HS-27A (cell line): Measurements from ENCODE around the gene SIRT7.
"Not testable (repeated sequence)": the region's sequence is repeated elsewhere in the genome, so short reads cannot be mapped to it uniquely, and the experiment has no call there.

Experiments
- DNase-seq: peaks from one replicate; pipeline ENCODE4 v3.0.0-alpha.2; 2012; ENCODE audit warnings: low read depth, missing footprints

Gene SIRT7

DNA sequence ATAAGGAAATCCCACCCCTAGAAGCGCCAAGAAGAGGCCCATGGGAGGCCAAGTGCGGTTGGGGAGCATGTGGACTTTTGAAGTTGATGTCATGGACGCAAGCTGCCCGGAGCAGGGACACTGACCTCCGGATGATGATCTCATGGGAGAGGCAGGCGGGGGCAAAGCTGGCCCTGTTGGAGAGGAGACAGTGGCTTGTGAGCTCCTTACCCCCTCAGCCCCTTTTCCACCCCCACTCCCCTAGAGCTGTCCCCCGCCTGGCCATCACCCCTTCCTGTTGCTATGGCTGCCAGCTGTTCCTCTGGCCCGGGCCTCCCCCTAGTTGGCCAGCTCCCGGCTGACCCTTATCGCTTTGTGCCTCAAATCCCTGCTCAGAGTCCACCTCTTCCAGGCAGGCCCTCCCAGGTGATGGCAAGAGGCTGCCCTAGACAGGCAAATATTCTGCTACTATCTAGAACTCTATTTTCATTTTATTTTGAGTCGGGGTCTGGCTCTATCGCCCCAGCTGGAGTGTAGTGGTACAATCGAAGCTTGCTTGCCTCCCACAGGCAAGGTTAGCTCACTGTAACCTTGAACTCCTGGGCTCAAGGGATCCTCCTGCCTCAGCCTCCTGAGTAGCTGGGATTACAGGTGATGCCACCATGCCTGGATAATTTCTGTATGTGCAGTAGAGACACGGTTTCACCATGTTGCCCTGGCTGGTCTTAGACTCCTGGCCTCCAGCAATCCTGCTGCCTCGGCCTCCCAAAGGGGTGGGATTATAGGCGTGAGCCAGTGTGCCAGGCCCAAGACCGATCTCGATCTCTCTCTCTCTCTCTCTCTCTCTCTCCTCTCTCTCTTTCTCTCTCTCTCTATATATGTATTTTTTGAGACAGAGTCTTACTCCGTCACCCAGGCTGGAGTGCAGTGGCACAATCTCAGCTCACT, 36.4 kb upstream of the SIRT7 start:
- DNase-seq = no peak

DNA sequence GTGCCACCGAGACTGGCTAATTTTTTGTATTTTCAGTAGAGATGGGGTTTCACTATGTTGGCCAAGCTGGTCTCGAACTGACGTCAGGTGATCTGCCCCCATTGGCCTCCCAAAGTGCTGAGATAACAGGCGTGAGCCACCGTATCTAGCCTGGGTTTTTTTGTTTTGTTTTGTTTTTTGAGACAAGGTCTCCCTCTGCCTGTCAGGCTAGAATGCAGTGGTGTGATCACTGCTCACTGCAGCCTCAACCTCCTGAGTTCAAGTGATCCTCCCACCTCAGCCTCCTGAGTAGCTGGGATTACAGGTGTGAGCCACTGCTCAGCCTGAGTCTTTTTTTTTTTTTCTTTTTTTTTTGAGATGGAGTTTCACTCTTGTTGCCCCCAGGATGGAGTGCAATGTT, 35.5 kb upstream of the SIRT7 start:
- DNase-seq = not testable (repeated sequence)

DNA sequence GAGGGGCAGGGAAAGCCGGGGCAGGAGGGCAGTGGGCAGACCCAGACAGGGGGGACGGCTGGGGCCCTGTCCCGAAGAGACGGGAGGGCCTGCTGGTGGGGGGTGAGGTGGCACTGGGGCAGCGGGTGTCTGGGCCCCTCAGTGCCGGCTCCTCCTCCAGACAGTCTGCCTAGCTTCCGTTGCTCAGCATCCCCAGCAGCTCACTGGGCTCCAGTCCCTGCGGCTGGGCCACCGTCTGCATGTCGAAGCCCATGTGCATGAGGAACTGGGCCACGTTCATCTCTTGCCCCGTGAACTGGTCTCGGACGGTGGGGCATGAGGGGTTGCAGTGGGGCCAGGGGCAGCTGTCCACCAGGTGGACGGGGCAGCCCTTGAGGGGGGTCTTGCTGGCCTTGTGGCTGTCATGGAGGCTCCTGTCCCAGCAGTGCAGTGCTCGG, 34.8 kb upstream of the SIRT7 start:
- DNase-seq = no peak

DNA sequence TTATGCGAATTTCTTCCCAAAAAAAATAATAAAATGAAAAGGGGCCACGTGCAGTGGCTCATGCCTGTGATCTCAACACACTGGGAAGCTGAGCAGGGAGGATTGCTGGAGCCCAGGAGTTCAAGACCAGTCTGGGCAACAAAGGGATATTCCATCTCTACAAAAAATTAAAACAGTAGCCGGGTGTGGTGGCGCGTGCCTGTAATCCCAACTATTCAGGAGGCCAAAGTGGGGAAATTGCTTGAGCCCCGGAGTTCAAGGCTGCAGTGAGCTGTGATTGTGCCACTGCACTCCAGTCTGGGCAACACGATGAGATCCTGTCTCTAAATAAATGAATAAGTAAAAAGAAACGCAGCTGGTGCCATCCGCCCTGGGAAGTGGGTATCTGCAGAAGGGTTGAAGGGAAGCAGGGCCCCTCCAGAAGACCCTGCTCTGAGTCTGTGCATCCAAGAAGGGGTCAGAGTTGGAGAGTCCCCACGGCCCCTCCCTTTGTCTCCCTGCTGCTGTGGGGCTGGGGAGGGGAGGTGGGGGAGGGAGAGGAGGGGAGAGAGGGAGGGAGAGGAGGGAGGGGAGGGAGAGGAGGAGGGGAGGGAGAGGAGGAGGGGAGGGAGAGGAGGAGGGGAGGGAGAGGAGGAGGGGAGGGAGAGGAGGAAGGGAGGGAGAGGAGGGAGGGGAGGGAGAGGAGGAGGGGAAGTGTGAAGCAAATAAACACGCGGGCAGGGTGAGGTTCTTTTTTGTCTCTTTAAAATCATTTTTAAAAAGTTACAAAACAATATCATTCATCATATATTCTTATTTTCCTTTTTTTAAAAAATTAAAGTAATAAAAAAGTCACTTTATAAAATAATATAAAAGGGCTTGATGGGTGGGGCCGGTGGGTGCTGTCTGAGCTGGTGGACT, 34.1 kb upstream of the SIRT7 start:
- no peak for DNase-seq

DNA sequence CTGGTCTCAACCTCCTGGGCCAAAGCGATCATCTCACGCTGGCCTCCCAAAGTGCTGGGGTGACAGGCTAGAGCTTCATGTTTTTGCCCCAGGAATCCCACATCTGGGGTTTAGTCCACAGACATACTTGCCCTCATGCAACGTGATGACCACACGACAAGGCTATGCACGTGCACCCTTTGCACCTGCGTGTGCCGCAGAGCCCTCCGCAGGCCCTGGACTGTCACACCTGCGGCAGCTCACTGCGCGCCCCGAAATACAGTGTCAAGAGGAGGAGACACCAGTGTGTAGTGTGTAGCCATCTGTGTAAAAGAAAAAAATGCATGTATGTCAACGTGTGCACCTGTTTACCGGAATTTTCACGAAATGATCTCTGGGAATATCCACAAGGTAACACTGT, 32.5 kb upstream of the SIRT7 start:
- no peak for DNase-seq

DNA sequence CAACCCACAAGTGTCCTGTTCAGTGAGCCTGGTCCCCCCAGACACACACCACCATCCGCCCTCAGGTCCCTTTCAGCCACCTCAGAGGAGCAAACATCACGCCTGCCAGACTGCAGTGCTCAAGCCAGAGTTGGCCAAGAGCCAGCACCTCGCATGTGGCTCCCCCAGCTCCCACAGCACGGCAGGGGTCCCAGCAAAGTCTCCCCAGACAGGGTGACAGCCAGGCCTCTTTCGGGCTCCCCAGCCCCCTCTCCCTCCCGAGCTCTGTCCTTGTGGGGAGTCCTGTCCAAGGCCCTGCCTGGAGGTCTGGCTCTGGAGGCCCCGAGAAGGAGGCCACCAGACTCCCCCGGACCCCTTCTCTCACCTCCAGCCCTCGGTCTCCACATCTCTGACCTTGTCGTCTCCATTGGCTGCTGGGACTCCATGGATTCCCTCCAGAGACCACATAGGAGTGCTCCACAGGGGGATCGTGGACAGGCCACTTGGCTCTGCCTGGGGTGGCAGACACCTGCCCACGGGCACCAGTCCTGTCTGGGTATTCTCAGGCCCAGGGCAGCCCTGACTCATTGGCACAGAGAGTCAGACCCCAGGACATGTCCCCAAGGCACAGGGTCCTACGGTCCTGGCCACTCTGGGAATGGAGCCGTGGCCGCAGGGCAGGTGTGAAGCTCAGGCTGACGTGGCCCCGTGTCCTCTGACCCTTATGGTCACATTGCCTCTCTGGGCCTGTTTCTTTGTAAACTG, 30.8 kb upstream of the SIRT7 start:
- DNase-seq = no peak

DNA sequence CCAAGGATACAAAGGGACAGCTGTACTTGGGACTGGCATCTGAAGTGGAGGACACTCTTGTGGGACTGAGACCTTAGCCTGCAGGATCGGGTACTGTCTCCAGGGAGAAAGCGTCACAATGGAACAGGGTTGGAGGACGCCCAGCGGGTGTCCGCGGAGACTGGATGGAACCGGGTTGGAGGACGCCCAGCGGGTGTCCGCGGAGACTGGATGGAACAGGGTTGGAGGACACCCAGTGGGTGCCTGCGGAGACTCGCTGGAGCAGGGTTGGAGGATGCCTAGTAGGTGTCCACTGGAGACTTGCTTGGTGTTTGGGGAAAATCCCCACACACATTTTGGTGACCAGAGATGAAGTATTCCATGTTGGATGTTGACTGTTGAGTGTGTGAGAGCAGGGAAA, 29.2 kb upstream of the SIRT7 start, which contains the start of gene MYADML2:
MYADML2 (minus strand) TSS at position 45 of the 400 bp plus-strand sequence. CDS start 5,492 bp downstream, outside the sequence.
- DNase-seq = no peak

DNA sequence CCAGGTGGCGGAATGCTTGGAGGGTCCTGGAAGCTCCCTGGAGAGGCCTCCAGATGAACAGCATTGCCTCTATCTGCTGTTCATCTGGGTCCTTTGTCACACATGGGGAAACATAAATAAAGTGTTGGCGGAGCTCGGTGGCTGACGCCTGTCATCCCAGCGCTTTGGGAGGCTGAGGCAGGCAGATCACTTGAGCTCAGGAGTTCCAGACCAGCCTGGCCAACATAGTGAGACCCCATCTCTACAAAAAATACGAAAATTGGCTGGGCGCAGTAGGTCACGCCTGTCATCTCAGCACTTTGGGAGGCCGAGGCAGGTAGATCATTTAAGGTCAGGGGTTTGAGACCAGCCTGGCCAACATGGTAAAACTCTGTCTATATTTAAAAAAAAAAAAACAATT, 26.9 kb upstream of the SIRT7 start:
- DNase-seq = no peak

DNA sequence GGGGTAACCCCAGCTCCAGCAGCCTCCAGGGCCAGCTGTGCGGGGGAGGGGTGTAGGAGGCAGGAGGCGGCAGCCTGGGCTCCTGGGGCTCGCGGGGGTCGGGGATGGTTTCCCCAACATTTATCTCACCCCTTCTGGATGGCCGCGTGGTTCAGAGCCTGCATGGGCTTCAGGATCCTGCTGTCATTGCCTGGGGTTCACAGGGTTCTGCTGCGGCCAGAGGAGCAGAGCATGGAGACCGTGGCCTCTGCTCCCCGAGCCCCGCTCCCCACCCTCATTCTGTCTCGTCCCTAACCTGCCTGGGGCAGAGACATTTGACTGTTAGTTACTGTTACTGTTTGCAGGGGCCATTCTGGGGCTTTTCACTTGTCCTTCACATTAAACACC, 24.2 kb upstream of the SIRT7 start:
- no peak for DNase-seq

DNA sequence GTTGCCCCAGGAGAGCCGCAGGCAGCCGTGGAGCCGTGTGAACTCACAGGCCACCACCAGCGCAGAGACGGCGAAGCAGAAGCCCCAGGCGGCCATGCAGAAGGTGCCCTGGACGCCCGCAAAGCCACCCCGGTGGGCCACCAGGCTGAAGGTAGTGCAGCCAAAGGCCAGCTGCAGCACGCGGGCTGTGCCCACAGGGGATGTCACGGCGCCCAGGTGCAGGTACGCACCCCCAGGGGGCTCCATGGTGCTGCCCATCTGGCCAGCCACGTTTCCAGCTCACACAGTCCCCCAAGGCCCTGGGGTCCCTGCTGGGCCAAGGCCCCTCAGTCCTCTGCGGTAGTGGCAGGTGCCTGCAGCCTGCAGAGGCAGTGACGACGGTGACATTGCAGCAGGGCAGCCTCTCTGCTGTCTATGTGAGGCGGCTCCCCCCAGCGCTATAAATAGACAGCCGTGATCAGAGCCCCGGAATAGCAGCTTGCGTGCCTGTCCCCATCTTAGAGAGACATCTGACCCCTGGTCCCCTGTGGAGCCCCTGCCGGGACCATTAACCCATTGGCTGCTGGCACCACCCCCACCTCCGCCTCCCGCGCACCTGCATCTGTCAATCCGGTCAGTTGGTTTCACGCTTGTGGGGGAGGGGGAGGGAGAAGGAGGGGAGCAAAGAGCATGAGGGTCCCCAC, 23.6 kb upstream of the SIRT7 start:
- DNase-seq = no peak

DNA sequence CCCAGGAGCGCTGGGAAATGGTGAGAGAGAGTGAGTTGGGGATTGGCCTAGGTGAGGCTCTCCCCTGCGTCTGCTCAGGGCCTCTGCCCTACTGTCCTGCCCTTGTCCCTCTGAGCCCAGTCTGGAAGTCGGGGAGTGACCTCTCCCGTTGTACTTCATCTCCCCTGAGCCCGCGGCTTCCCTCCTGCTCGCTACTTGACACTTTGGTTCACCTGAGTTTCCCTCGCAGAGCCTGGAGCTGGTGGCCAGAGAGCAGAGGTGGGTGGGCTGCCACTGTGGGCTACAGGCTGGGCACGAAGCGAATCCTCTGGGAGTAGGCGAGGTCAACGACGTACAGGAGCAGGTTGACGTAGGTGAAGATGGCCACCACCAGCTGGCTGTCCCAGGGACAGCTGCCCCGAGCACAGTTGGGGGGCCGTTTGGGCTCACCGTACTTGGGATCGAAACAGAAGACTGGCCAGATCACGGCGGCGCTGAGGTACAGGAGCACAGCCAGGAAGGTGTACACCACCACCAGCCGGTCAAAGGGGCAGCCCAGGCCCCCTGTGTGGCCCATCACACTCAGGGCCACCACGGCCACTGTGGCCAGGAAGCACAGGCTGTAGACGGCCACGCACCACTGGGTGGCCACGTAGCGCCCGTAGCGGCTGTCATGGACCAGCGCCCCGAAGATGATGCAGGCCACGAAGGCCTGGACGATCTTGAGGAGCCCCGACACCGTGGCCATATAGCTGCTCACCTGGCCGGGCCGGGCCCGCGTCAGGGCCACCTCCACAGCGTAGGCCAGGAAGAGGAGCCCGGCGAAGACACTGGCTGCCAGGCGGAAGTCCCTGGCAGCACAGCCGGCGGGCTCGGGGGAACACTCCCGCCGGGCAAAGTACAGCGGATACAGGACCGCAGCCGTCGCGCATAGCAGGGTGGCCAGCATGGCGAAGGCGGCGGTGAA, 22.8 kb upstream of the SIRT7 start:
- no peak for DNase-seq

DNA sequence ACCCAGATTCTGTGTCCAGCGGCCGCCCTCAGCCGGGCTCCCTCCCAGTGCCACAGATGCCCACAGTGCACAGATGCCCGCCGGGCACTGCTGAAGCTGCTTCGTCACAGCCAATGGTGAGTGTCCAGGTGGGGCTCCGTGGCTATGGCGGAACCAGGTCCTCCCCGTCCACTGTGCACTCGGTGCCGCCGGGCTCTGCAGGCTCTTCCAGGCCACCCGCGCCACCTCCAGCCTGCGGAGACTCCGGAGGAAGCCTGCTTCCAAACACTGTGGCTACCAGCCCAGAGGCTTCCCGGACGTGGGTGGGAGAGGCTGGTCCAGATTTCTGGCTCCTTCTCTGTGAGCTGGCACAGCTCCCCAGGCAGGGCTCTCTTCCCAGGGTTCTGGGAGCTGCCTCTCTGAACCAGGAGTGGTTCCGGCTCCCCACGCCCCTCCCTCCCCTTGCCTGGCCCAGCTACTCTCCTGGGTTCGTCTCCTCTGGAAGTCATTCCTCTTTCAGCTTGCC, 22.0 kb upstream of the SIRT7 start:
- no peak for DNase-seq

DNA sequence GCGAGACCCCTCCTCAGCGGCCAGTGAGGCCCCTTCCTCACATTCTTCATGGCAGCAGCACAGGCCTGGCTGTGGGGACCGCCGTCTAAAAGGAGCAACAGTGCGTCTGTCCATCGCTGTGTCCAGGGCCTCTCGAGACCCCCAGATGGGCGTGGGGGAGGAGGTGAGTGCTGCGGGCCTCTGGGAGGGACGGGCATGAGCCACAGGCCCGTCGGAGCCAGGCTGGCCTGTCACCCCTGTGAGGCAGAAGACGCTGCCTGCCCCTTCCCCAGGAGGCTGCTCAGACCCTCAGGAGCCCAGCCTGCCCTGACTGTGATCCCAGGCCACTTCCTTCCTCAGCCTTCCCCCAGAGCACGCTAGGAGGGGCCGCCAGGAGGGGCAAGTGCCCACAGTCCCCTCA, 21.2 kb upstream of the SIRT7 start:
- no peak for DNase-seq

DNA sequence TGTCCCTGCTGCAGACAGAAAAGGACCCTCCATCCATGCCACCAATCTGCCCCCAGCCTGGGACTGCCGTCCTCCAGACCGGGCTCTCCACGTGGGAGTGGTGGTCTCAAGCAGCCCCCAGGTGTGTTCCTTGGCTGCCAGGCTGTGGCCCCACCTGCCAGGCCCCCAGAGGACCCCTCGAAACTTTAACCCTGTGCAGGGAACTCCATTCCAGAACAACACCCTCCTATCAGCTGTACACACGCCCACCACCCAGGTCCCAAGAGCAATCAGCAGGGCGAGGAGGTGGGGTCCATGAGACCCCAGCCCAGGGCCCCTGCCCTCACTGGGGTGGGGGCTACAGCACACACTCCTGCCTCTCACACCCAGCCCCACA, 17.7 kb upstream of the SIRT7 start:
- DNase-seq = no peak

DNA sequence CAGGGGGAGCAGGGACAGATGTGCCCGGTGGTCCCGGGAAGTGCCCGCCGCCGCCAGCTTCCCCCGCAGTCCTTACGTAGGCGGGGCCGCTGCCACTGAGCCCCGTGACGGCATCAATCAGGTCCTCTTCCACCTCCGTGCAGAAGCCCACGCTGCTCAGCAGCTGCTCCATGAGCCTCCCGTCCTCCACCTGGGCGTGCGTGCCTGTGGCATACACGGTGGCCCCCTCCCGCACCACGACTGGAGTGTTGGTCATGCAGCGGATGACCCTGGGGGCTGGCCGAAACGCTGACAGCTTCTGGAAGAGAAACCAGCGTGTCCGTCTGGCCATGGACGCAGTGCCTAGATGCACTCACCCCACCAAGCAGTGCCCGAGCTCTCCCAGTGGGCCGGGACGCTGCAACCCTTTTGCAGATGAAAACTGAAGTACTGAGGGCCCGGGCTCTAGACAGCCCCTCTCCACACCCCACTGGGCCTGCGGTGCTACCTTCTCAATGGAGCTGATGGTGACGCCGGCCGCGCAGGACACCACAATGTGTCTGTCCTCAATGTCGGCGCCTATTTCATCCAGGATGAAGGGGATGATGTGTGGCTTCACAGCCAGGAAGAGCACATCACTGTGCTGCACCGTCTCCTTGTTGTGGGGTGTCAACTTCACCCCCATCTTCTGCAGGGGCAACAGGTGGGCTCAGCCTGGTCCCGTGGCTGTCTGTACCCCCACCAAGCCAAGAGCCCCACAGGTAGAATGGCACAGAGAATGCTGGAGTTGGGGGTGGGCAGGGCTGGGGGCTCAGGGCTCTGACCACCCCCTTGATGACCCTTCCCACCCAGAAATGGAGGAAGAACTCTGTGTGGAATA, 17.1 kb upstream of the SIRT7 start:
- no peak for DNase-seq

DNA sequence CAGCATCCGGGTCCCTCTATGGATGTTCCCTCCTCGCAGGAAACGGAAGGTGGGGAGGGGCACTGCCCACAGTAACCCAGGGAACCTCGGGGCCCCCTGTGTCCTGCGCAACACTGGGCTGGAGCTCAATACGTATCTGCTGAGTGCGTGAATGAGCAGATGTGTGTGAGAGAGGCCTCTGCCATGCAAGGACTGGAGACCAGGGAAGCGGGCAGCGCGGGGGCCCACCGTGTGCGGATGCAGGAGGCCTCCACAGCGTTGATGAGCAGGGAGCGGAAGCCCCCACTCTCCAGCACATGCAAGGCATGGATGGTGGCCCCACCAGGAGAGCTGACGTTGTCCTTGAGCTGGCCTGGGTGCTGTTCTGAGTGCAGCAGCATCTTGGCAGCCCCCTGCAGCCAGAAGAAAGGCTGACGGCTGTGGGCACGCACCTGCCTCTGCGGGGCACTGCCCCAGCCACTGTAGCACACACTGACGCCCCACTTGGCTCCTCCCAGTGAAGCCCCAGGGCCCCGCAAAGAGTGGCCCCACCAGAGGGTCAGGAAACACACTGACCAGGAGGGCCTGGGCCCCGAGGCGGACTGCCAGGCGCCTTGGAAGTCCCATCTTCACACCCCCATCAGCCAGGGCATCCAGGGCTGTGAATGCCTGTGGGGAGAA, 16.3 kb upstream of the SIRT7 start:
- no peak for DNase-seq

DNA sequence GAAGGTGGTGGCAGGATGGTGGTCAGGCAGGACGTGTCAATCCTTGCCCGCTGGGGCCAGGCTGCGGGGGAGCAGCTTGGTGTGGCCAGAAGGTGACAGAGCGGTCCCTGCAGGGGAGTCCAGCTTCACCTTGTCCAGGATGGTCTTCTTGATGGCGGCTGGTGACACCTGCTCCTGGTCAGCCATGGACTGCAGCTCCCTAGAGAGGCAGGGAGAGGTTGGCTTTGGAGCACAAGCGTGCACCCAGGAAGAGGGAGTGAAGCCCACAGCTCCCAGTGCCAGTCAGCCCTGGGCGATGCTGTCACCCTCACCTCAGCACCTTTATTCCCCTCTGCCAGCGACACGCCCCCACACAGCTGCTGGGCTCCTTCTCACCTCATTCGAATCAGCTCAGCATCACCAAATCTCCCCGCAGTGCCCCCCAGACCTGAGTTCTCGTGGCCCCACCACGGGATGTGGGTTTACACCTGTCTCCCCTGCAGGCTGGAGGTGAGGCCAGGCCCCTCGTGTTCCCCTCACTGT, 15.3 kb upstream of the SIRT7 start:
- DNase-seq = no peak

DNA sequence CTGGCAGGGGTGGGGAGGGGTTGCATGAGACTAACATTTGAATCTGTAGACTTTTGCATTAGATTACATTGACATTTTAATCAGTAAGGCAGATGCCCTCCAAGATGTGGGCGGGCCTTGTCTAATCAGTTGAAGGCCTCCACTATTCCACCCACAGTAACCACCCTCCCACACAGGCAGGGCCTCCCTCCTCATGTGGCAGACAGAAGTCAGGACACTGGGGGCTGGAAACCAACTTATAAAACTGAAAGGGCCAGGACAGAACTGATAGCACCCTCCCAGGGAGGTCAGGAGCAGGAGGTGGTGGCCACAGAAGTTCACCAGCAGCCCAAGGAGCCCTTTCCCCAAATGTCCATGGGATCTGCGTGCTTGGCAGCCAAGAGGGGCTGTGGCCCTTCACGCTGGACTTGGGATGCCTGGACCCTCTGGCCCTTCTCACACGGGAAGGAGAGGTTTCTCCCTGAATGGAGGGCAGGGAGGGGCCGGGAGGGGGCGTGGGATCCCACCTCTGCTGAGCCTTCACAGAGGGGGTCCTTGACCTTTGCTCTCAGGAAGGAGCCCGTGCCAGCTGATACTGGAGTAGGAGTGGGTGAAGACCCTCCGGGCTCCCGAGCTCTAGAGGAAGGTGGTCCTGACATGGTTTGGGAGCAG, 14.5 kb upstream of the SIRT7 start:
- DNase-seq = no peak
